Measurements from ENCODE around the gene TPRA1.
"Not testable (repeated sequence)": the region's sequence is repeated elsewhere in the genome, so short reads cannot be mapped to it uniquely, and the experiment has no call there.

Gene TPRA1

GRCh38 chr3:127616836-127617605, 26.5 kb upstream of the TPRA1 start:
- DNase-seq (ENCODE audit: low read depth), result no peak

- DNase-seq (ENCODE audit: low read depth), result no peak
Observed at GRCh38 chr3:127615631-127616305, 25.2 kb upstream of the TPRA1 start.

- no peak for DNase-seq (ENCODE audit: low read depth)
Observed at GRCh38 chr3:127614928-127615589, 24.5 kb upstream of the TPRA1 start.

GRCh38 chr3:127613406-127613805, 22.9 kb upstream of the TPRA1 start:
- no peak for DNase-seq (ENCODE audit: low read depth)

- no peak for DNase-seq (ENCODE audit: low read depth)
Observed at GRCh38 chr3:127612966-127613365, 22.4 kb upstream of the TPRA1 start.

GRCh38 chr3:127611251-127611650, 20.7 kb upstream of the TPRA1 start:
- no peak for DNase-seq (ENCODE audit: low read depth)

- no peak for DNase-seq (ENCODE audit: low read depth)
Observed at GRCh38 chr3:127610105-127610504, 19.6 kb upstream of the TPRA1 start.

- DNase-seq (ENCODE audit: low read depth), result no peak
Observed at GRCh38 chr3:127608362-127608718, 17.8 kb upstream of the TPRA1 start.

- no peak for DNase-seq (ENCODE audit: low read depth)
Observed at GRCh38 chr3:127607675-127608361, 17.3 kb upstream of the TPRA1 start.

- no peak for DNase-seq (ENCODE audit: low read depth)
Observed at GRCh38 chr3:127606981-127607595, 16.6 kb upstream of the TPRA1 start.

GRCh38 chr3:127606086-127606805, 15.7 kb upstream of the TPRA1 start:
- DNase-seq (ENCODE audit: low read depth), result no peak

GRCh38 chr3:127605547-127605946, 15.0 kb upstream of the TPRA1 start:
- DNase-seq (ENCODE audit: low read depth), result not testable (repeated sequence)

GRCh38 chr3:127604546-127605165, 14.1 kb upstream of the TPRA1 start:
- DNase-seq (ENCODE audit: low read depth), result no peak

GRCh38 chr3:127604035-127604434, 13.5 kb upstream of the TPRA1 start:
- no peak for DNase-seq (ENCODE audit: low read depth)

- DNase-seq (ENCODE audit: low read depth), result no peak
Observed at GRCh38 chr3:127600749-127601456, 10.4 kb upstream of the TPRA1 start.

GRCh38 chr3:127598841-127599570, 8.5 kb upstream of the TPRA1 start:
- no peak for DNase-seq (ENCODE audit: low read depth)

GRCh38 chr3:127597020-127597771, 6.7 kb upstream of the TPRA1 start:
- no peak for DNase-seq (ENCODE audit: low read depth)

GRCh38 chr3:127595303-127595702, 4.8 kb upstream of the TPRA1 start:
- no peak for DNase-seq (ENCODE audit: low read depth)

- no peak for DNase-seq (ENCODE audit: low read depth)
Observed at GRCh38 chr3:127593178-127593577, 2.6 kb upstream of the TPRA1 start.

Measured in stimulated activated CD8-positive, alpha-beta memory T cell treated with anti-CD3 and anti-CD28 coated beads, Interleukin-4, amount 100 ng/mL, for 24 hours (primary cell).